Activated T-helper 17 cell treated with anti-CD3 and anti-CD28 coated beads, Interleukin-2, amount 50 U/mL, for 72 hours (primary cell): ENCODE measurements around the gene VAT1L. TPM values are rescaled to one million over a fixed set of nuclear protein-coding genes. Genes with fewer than 3 reads are reported as not detected.

ENCODE experiments used
- total RNA-seq, 2 donors: library from RNA; stranded (reverse); gene quantifications; one replicate each; pipeline ENCODE4 v1.2.3, GENCODE V29; 2022

Gene VAT1L
- total RNA-seq, 2 donors from 2014 or later: not detected

Other genes starting within 250 kb of the VAT1L start
- 1 to 10 TPM; 3.8 to 5.5 TPM for gene NUDT7, start 66.0 kb upstream of the VAT1L start, total RNA-seq
- gene CLEC3A, start 234.0 kb downstream of the VAT1L start, total RNA-seq: not detected